Cardiac fibroblast (primary cell): ENCODE results near the gene CEACAM5.

ENCODE experiments used
- DNase-seq, 2 donors: peaks; one replicate each; pipeline versions ENCODE4 v3.0.0 to v3.0.0-alpha.2; 2010; ENCODE audit warnings: low read depth in 2 of 2
- H3K4me3 ChIP-seq, 2 donors: replicated peaks in 1 of 2; 1 replicate in 1 of 2; 2 replicates in 1 of 2; pipeline ENCODE4 v1.5.1; 2011; ENCODE audit warnings: low read depth in 2 of 2, low read length in 2 of 2, mild to moderate bottlenecking in 2 of 2, moderate library complexity in 1 of 2
- CTCF ChIP-seq: IDR thresholded peaks from one replicate; pipeline ENCODE4 v1.5.1; 2011; ENCODE audit warnings: low read depth, mild to moderate bottlenecking, low read length, inconsistent platforms

Gene CEACAM5

DNA sequence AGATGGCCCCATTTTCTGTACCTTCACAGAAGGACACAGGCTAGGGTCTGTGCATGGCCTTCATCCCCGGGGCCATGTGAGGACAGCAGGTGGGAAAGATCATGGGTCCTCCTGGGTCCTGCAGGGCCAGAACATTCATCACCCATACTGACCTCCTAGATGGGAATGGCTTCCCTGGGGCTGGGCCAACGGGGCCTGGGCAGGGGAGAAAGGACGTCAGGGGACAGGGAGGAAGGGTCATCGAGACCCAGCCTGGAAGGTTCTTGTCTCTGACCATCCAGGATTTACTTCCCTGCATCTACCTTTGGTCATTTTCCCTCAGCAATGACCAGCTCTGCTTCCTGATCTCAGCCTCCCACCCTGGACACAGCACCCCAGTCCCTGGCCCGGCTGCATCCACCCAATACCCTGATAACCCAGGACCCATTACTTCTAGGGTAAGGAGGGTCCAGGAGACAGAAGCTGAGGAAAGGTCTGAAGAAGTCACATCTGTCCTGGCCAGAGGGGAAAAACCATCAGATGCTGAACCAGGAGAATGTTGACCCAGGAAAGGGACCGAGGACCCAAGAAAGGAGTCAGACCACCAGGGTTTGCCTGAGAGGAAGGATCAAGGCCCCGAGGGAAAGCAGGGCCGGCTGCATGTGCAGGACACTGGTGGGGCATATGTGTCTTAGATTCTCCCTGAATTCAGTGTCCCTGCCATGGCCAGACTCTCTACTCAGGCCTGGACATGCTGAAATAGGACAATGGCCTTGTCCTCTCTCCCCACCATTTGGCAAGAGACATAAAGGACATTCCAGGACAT is 13.4 kb upstream of the CEACAM5 start:
- DNase-seq, result no peak
- no peak overlapping the region for H3K4me3 ChIP-seq
- TF ChIP-seq CTCF, result no peak

- no peak for TF ChIP-seq CTCF
- no peak overlapping the region for H3K4me3 ChIP-seq
- no peak for DNase-seq
These were observed 12.7 kb upstream of the CEACAM5 start for GRCh38 chr19:41695745-41696144.

GRCh38 chr19:41696402-41697197 is 11.8 kb upstream of the CEACAM5 start:
- no peak overlapping the region for H3K4me3 ChIP-seq
- DNase-seq, result peak in 1 of 2 donors; percentile 2
- no peak for TF ChIP-seq CTCF

DNA sequence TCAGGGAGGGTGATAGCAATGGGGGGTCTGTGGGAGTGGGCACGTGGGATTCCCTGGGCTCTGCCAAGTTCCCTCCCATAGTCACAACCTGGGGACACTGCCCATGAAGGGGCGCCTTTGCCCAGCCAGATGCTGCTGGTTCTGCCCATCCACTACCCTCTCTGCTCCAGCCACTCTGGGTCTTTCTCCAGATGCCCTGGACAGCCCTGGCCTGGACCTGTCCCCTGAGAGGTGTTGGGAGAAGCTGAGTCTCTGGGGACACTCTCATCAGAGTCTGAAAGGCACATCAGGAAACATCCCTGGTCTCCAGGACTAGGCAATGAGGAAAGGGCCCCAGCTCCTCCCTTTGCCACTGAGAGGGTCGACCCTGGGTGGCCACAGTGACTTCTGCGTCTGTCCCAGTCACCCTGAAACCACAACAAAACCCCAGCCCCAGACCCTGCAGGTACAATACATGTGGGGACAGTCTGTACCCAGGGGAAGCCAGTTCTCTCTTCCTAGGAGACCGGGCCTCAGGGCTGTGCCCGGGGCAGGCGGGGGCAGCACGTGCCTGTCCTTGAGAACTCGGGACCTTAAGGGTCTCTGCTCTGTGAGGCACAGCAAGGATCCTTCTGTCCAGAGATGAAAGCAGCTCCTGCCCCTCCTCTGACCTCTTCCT is 11.1 kb upstream of the CEACAM5 start:
- no peak for TF ChIP-seq CTCF
- DNase-seq, result no peak

DNA sequence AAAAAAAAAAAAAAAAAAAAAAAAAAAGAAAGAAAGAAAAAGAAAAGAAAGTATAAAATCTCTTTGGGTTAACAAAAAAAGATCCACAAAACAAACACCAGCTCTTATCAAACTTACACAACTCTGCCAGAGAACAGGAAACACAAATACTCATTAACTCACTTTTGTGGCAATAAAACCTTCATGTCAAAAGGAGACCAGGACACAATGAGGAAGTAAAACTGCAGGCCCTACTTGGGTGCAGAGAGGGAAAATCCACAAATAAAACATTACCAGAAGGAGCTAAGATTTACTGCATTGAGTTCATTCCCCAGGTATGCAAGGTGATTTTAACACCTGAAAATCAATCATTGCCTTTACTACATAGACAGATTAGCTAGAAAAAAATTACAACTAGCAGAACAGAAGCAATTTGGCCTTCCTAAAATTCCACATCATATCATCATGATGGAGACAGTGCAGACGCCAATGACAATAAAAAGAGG is 9.6 kb upstream of the CEACAM5 start:
- DNase-seq, result no peak
- no peak overlapping the region for H3K4me3 ChIP-seq
- no peak for TF ChIP-seq CTCF

More for the DNA sequence above, 11.1 kb upstream of the CEACAM5 start:
- H3K4me3 ChIP-seq, result no peak overlapping the region

- no peak for DNase-seq
- no peak overlapping the region for H3K4me3 ChIP-seq
- no peak for TF ChIP-seq CTCF
These were observed 9.0 kb upstream of the CEACAM5 start for GRCh38 chr19:41699231-41699967.
